ENCODE data around the gene AP2B1.

Gene AP2B1

GRCh38 chr17:35760587-35760986, 173.5 kb downstream of the AP2B1 start, which contains the start of gene C17orf50:
Gene C17orf50 (plus strand): TSS chr17:35760887. CDS start chr17:35760942, 55 bp downstream.
- no peak for DNase-seq
- H2BK12ac ChIP-seq (ENCODE audit: low read length in 2 of 2): no peak within 1 kb of the TSS
- H3K4ac ChIP-seq (ENCODE audit: low read depth in 1 of 2, low read length in 2 of 2): no peak within 1 kb of the TSS
- no peak within 1 kb of the TSS for H3K9ac ChIP-seq (ENCODE audit: low read length)
- H3K23ac ChIP-seq (ENCODE audit: low read length in 2 of 2): no peak within 1 kb of the TSS
- peaks cover 15% of the 10 kb centered on the region for H3K4me1 ChIP-seq (ENCODE audit: control insufficient read depth, insufficient read depth, low read depth, low read length)
- no peak within 1 kb of the TSS for H3K4me2 ChIP-seq (ENCODE audit: low read length, poor library complexity, severe bottlenecking)
- no peak within 1 kb of the TSS for H2BK15ac ChIP-seq (ENCODE audit: low read depth, poor library complexity, severe bottlenecking)
- no peak within 1 kb of the TSS for H4K8ac ChIP-seq (ENCODE audit: low read length)
- H3K14ac ChIP-seq (ENCODE audit: low read length in 2 of 2): no peak within 1 kb of the TSS
- no peaks in the 10 kb centered on the region for H3K9me3 ChIP-seq (ENCODE audit: control insufficient read depth, low read length)
- no peak within 1 kb of the TSS for H2AFZ ChIP-seq (ENCODE audit: low read depth, low read length)
- H4K91ac ChIP-seq (ENCODE audit: low read length): no peak within 1 kb of the TSS
- H2BK120ac ChIP-seq (ENCODE audit: low read depth, low read length): no peak within 1 kb of the TSS
- no peaks in the 10 kb centered on the region for H3K79me1 ChIP-seq (replicated peaks; ENCODE audit: low read length, poor library complexity, severe bottlenecking)
- no peak within 1 kb of the TSS for H3K18ac ChIP-seq (ENCODE audit: low read depth in 1 of 2, low read length in 2 of 2)
- H3K4me3 ChIP-seq (ENCODE audit: insufficient read depth in 1 of 2, low read depth in 1 of 2, low read length in 2 of 2): no peak within 1 kb of the TSS
- H3K27me3 ChIP-seq (ENCODE audit: control insufficient read depth in 1 of 2, insufficient read depth in 1 of 2, low read length in 2 of 2): peaks cover 12 to 57% of the 10 kb centered on the region in 2 experiments
- no CpG with 5 or more reads among the region's 1 CpG for WGBS
- no peaks in the 10 kb centered on the region for H3K36me3 ChIP-seq (ENCODE audit: control insufficient read depth in 1 of 2, insufficient read depth in 2 of 2, low read depth in 1 of 2, low read length in 2 of 2)
- H2BK5ac ChIP-seq (ENCODE audit: low read depth, low read length, poor library complexity, severe bottlenecking): no peak within 1 kb of the TSS
- H2AK5ac ChIP-seq (ENCODE audit: low read length, severe bottlenecking): no peak within 1 kb of the TSS
- no peak within 1 kb of the TSS for H3K27ac ChIP-seq (ENCODE audit: low read length, poor library complexity, severe bottlenecking)

- no peak overlapping the region for H2BK5ac ChIP-seq (ENCODE audit: low read depth, low read length, poor library complexity, severe bottlenecking)
- H3K4me3 ChIP-seq (ENCODE audit: insufficient read depth in 1 of 2, low read depth in 1 of 2, low read length in 2 of 2): no peak overlapping the region
- no peaks in the 10 kb centered on the region for H3K9me3 ChIP-seq (ENCODE audit: control insufficient read depth, low read length)
- H3K23ac ChIP-seq (ENCODE audit: low read length in 2 of 2): no peak overlapping the region
- H4K91ac ChIP-seq (ENCODE audit: low read length): no peak overlapping the region
- peaks cover 16% of the 10 kb centered on the region for H3K4me1 ChIP-seq (ENCODE audit: control insufficient read depth, insufficient read depth, low read depth, low read length)
- H2BK12ac ChIP-seq (ENCODE audit: low read length in 2 of 2): no peak overlapping the region
- H3K18ac ChIP-seq (ENCODE audit: low read depth in 1 of 2, low read length in 2 of 2): no peak overlapping the region
- H2BK120ac ChIP-seq (ENCODE audit: low read depth, low read length): no peak overlapping the region
- no peak overlapping the region for H3K9ac ChIP-seq (ENCODE audit: low read length)
- peaks cover 13 to 62% of the 10 kb centered on the region in 2 experiments for H3K27me3 ChIP-seq (ENCODE audit: control insufficient read depth in 1 of 2, insufficient read depth in 1 of 2, low read length in 2 of 2)
- H3K36me3 ChIP-seq (ENCODE audit: control insufficient read depth in 1 of 2, insufficient read depth in 2 of 2, low read depth in 1 of 2, low read length in 2 of 2): no peaks in the 10 kb centered on the region
- no peaks in the 10 kb centered on the region for H3K79me1 ChIP-seq (replicated peaks; ENCODE audit: low read length, poor library complexity, severe bottlenecking)
- no peak overlapping the region for H3K14ac ChIP-seq (ENCODE audit: low read length in 2 of 2)
- H2AFZ ChIP-seq (ENCODE audit: low read depth, low read length): no peak overlapping the region
- 93% methylated on average over 5 of the region's 5 CpGs for WGBS
- no peak overlapping the region for H2BK15ac ChIP-seq (ENCODE audit: low read depth, poor library complexity, severe bottlenecking)
- H3K4ac ChIP-seq (ENCODE audit: low read depth in 1 of 2, low read length in 2 of 2): no peak overlapping the region
- H3K27ac ChIP-seq (ENCODE audit: low read length, poor library complexity, severe bottlenecking): no peak overlapping the region
- DNase-seq: no peak
- no peak overlapping the region for H2AK5ac ChIP-seq (ENCODE audit: low read length, severe bottlenecking)
- no peak overlapping the region for H3K4me2 ChIP-seq (ENCODE audit: low read length, poor library complexity, severe bottlenecking)
- H4K8ac ChIP-seq (ENCODE audit: low read length): no peak overlapping the region
Measured at GRCh38 chr17:35761601-35762000, 174.5 kb downstream of the AP2B1 start.

GRCh38 chr17:35763767-35764122, 176.6 kb downstream of the AP2B1 start:
- no peak overlapping the region for H2BK5ac ChIP-seq (ENCODE audit: low read depth, low read length, poor library complexity, severe bottlenecking)
- no peak overlapping the region for H3K18ac ChIP-seq (ENCODE audit: low read depth in 1 of 2, low read length in 2 of 2)
- H3K14ac ChIP-seq (ENCODE audit: low read length in 2 of 2): no peak overlapping the region
- peak overlapping the region; percentile 53 for H3K9ac ChIP-seq (ENCODE audit: low read length)
- H2BK12ac ChIP-seq (ENCODE audit: low read length in 2 of 2): no peak overlapping the region
- H3K27ac ChIP-seq (ENCODE audit: low read length, poor library complexity, severe bottlenecking): no peak overlapping the region
- H3K79me1 ChIP-seq (replicated peaks; ENCODE audit: low read length, poor library complexity, severe bottlenecking): no peaks in the 10 kb centered on the region
- no peaks in the 10 kb centered on the region for H3K9me3 ChIP-seq (ENCODE audit: control insufficient read depth, low read length)
- no peaks in the 10 kb centered on the region for H3K36me3 ChIP-seq (ENCODE audit: control insufficient read depth in 1 of 2, insufficient read depth in 2 of 2, low read depth in 1 of 2, low read length in 2 of 2)
- peak overlapping the region; percentile 60 for H3K4me2 ChIP-seq (ENCODE audit: low read length, poor library complexity, severe bottlenecking)
- no peak overlapping the region for H2AK5ac ChIP-seq (ENCODE audit: low read length, severe bottlenecking)
- no peak overlapping the region for H2BK15ac ChIP-seq (ENCODE audit: low read depth, poor library complexity, severe bottlenecking)
- no peak overlapping the region for H3K4ac ChIP-seq (ENCODE audit: low read depth in 1 of 2, low read length in 2 of 2)
- no peak overlapping the region for H2BK120ac ChIP-seq (ENCODE audit: low read depth, low read length)
- no peak overlapping the region for H2AFZ ChIP-seq (ENCODE audit: low read depth, low read length)
- no peak for DNase-seq
- H3K27me3 ChIP-seq (ENCODE audit: control insufficient read depth in 1 of 2, insufficient read depth in 1 of 2, low read length in 2 of 2): peaks cover 29 to 76% of the 10 kb centered on the region in 2 experiments
- H4K91ac ChIP-seq (ENCODE audit: low read length): no peak overlapping the region
- H3K4me3 ChIP-seq (ENCODE audit: insufficient read depth in 1 of 2, low read depth in 1 of 2, low read length in 2 of 2): peak overlapping the region; percentile 5 to 66
- H4K8ac ChIP-seq (ENCODE audit: low read length): no peak overlapping the region
- H3K4me1 ChIP-seq (ENCODE audit: control insufficient read depth, insufficient read depth, low read depth, low read length): peaks cover 16% of the 10 kb centered on the region
- H3K23ac ChIP-seq (ENCODE audit: low read length in 2 of 2): no peak overlapping the region
- WGBS: 35% methylated on average over 16 of the region's 17 CpGs

GRCh38 chr17:35764123-35764991, 177.2 kb downstream of the AP2B1 start:
- peaks cover 35 to 77% of the 10 kb centered on the region in 2 experiments for H3K27me3 ChIP-seq (ENCODE audit: control insufficient read depth in 1 of 2, insufficient read depth in 1 of 2, low read length in 2 of 2)
- H3K18ac ChIP-seq (ENCODE audit: low read depth in 1 of 2, low read length in 2 of 2): no peak overlapping the region
- H2AK5ac ChIP-seq (ENCODE audit: low read length, severe bottlenecking): no peak overlapping the region
- H3K4ac ChIP-seq (ENCODE audit: low read depth in 1 of 2, low read length in 2 of 2): no peak overlapping the region
- no peak overlapping the region for H3K27ac ChIP-seq (ENCODE audit: low read length, poor library complexity, severe bottlenecking)
- no peak overlapping the region for H4K91ac ChIP-seq (ENCODE audit: low read length)
- peak overlapping the region; percentile 78 for H2AFZ ChIP-seq (ENCODE audit: low read depth, low read length)
- no peak overlapping the region for H2BK120ac ChIP-seq (ENCODE audit: low read depth, low read length)
- H3K9me3 ChIP-seq (ENCODE audit: control insufficient read depth, low read length): no peaks in the 10 kb centered on the region
- no peak overlapping the region for H2BK5ac ChIP-seq (ENCODE audit: low read depth, low read length, poor library complexity, severe bottlenecking)
- H3K9ac ChIP-seq (ENCODE audit: low read length): peak overlapping the region; percentile 53
- H3K4me3 ChIP-seq (ENCODE audit: insufficient read depth in 1 of 2, low read depth in 1 of 2, low read length in 2 of 2): peak overlapping the region; percentile 53 to 66
- no peak overlapping the region for H2BK15ac ChIP-seq (ENCODE audit: low read depth, poor library complexity, severe bottlenecking)
- DNase-seq: peak; percentile 87
- H4K8ac ChIP-seq (ENCODE audit: low read length): no peak overlapping the region
- peak overlapping the region; percentile 98 for H3K4me2 ChIP-seq (ENCODE audit: low read length, poor library complexity, severe bottlenecking)
- H3K79me1 ChIP-seq (replicated peaks; ENCODE audit: low read length, poor library complexity, severe bottlenecking): no peaks in the 10 kb centered on the region
- H3K4me1 ChIP-seq (ENCODE audit: control insufficient read depth, insufficient read depth, low read depth, low read length): peaks cover 16% of the 10 kb centered on the region
- no peak overlapping the region for H2BK12ac ChIP-seq (ENCODE audit: low read length in 2 of 2)
- H3K23ac ChIP-seq (ENCODE audit: low read length in 2 of 2): no peak overlapping the region
- H3K36me3 ChIP-seq (ENCODE audit: control insufficient read depth in 1 of 2, insufficient read depth in 2 of 2, low read depth in 1 of 2, low read length in 2 of 2): no peaks in the 10 kb centered on the region
- no peak overlapping the region for H3K14ac ChIP-seq (ENCODE audit: low read length in 2 of 2)
- 7% methylated on average over 65 of the region's 75 CpGs for WGBS
